ENCODE measurements around the gene LAMC2.

LAMC2 gene

DNA sequence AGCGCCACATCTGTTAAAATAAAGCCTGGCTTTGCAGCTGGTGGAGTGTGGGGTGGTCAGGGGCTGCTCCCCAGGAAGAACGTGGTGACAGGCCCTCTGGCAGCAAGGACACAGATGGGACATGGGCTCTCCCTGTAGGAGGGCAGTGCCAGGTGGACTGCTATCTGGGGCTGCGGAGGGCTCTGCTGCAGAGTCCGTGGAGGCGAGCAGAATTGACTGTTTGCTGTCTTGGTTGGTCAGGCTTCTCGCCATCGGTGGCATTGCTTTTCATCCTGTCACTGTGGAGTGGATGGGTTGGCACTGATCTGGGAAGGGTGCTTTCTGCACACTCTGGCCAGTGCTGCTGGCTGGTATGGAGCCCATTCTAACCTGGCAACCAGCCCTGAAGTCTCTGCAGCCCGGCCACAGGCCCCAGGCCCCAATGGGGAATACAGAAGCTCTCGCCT lies 103.0 kb downstream of the LAMC2 start:
- no peak for DNase-seq

DNA sequence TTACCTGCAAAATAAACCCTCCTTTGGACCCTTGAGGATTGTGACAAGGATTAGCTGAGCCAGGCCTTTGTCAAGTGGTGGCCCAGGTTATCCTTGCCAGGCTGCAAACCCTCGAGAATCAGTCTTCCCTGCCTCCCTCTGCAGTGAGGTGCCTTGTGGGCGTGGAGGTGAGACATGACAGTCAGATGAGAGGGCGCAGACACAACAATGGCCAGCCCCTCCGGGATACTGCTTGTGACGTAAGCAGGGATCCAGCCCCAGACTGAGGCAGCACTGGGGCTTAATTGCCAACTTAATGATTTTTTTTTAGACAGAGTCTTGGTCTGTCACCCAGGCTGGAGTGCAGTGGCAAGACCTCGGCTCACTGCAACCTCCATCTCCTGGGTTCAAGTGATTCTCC lies 104.6 kb downstream of the LAMC2 start:
- DNase-seq = no peak

DNA sequence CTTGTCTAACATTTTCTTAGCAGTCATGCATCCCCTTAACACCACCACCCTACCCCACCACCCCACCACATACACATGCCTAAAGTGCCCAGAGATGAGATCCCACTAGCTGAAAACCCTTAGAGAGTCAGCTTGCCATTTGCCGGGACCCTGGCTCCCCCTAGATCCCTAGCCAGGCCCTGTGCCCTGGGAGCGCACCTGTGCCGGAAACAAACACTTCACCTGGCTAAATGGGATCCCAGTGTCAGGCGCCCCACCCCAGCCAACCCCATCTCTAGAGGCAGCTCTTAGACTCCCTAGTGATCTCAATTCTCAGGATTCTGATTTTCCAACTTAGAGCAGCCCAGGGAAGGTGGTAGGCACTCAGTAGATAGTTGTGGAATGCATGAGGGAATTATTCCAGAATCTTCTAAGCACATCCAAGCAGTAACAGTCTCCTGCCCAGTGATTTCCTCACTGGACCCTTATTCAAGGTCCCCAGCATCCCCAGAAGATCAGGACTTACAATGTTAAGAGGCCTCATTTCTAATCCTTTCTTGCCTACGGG lies 105.2 kb downstream of the LAMC2 start:
- no peak for DNase-seq

DNA sequence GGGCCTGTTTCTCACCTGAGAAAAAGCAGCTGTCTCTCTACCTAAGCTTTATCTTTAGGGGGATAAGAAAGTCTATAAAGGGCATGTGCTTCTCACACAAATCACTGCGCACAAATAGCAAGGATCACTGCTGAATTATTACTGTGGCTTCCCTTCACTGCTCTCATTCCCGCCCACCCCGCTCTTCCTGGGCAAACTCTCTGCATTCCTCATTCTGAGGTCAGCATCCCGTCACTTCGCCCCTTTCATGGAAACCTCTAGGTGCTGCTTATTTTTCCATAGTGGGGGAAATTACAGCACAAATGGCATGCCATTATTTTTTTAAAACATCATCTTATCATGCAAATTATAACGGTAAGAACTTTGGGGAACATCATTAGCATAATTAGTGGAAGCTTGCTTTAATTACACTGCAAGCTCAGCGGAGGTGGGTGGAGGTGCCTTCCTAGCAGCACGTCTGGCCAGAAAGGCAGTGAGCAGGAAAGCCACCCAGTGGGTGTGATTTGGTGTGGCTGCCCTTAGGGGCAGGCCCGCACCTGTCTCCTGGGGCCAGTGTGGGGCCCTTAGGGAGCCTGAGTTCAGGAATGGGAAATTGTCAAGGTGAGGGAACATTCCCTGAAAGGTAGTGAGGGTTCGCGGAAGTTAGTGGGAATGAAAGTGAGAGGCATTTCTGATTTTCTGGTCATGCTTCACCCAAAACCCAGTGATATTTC lies 105.9 kb downstream of the LAMC2 start:
- no peak for DNase-seq

DNA sequence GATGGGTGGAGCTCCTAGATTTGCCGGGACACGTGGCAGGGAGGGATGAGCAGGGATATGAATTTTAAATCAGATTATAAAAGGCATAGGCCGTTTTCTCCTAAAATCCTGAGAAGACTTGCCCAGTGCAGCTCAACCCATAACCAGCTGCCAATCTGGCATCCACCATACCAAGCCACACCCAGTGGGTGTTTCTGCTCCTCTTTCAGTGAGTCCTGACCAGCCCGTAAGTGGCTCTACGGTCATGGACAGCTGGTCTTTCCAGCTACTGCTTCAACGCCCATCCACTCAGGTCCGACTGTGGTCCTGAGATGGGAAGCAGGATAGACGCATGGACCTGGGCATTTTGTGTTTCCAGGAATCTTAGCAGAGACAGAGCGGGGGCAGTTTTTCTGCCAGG lies 107.2 kb downstream of the LAMC2 start:
- DNase-seq = no peak

DNA sequence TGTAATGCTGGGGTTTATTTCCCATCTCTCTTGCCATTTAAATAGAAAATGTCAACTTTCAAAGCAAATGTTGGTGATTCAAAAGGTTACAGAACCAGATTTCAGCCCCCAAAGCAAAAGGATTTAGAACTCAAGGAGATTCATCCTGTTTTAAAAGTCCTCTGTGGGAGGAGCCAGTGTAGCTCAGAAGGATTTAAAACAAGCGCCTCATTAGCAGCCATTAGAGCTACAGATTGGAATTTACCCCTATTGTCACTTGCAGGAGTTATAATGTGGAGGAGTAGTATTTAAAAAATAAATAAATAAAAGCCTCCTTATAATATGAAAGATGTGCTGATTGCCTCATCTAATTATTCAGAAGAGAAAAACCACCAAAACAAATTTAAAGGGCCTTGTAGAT lies 107.8 kb downstream of the LAMC2 start:
- DNase-seq = no peak

All from activated naive CD4-positive, alpha-beta T cell treated with Interleukin-2 at 50 U/mL for 16 hours (primary cell).